Subcutaneous adipose tissue (tissue), 4 donors: Measurements from ENCODE around the gene GATD1. TPM values are rescaled to one million over a fixed set of nuclear protein-coding genes. Genes with fewer than 3 reads are reported as not detected.

Experiments
- CTCF ChIP-seq: fragments of 450-650 bp; IDR thresholded peaks from one replicate; pipeline ENCODE4 v1.5.1; 2016; ENCODE audit warnings: low read depth, mild to moderate bottlenecking, control low read depth, antibody characterized with exemption, moderate library complexity
- total RNA-seq, 4 donors: library from RNA; depleted of rRNA; stranded (reverse); fragments of >200 nt; gene quantifications; one replicate each; pipeline ENCODE4 v1.1.0, GENCODE V29; 2016

The GATD1 gene
- total RNA-seq, 4 donors from 2014 or later = 7.1 to 22.8 (median 14.9) TPM

DNA sequence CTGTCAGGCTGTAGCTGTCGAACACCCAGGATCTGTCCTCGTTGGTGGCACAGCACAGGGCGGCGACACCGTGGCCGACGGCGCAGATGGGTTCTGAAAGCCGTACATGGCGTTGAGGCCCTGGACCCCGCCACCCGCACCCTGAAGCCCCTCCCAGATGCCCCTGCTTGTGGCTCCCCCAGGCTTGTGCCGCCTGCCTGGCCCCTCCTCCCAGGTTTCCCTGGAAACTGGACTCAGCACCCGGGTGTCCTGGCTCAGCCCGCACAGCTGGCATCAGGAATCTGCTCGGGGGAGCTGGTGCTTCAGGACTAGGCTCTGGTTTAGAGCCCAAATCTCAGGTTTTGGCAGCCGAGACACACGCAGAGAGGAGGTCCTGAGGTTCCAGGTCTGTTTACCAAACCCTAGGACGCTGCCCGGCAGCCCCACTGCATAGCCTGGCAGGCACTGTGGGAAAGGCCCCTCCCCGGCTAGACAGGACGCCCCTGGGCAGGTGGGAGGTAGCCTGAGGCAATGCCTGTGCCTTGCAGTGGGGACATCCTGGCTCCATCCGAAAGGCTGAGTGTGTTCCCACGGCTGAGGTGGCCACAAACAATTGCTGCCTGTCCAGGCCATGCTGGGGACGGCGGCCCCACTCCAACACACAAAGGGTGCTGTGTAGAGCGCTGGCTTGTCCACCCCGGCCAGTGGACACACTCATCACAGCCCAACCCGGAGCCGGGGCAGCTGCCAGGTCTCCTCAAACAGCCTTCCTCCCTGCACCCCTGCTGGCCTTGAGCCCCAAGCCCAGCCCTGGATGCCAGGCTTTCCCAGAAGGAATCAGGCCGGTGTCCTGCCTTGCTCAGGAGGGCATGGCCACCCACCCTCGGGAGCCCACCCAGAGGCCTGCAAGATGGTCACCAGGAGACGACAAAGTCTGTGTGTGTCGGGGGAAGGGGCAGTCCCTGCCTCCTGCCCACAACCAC, 4.6 kb downstream of the GATD1 start:
- TF ChIP-seq CTCF = no peak

- TF ChIP-seq CTCF = no peak
Measured at GRCh38 chr11:771617-772204, 5.6 kb downstream of the GATD1 start.

- TF ChIP-seq CTCF = no peak
Measured at GRCh38 chr11:770642-771616, 6.4 kb downstream of the GATD1 start.

DNA sequence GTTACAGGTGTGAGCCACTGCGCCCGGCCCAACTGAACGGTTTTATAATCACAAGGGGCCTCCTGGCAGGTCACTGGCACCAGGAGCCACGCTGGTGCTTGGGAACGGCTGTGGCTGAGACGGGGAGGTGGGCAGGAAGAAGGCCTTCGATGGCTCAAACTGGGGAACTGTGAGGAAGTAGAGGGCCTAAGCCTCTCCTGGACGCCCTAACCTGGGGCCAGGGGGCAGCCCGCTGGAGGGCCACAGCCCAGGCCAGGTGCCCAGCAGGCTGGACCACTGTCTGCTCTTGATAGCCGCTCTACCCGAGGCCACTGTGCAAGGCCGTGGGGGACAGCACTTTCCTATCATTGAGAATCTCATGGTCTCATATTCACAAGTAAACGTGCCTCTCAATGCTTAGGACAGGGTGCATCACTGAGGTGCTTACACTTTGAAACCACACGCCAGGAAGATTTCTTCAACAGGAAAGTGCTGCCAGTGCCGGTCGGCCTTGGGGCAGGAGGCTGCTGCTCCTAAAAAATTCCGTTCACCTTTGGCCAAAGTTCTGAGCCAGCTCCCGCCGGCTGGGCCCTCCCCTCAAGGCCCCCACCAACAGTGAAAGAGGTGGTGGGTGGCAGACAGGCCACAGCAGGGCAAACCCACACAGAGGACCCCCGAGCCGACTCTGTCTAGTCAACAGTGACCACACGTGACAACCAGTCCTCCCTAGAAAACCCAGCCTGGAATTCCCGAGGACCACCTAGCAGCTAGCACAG, 7.2 kb downstream of the GATD1 start:
- no peak for TF ChIP-seq CTCF

DNA sequence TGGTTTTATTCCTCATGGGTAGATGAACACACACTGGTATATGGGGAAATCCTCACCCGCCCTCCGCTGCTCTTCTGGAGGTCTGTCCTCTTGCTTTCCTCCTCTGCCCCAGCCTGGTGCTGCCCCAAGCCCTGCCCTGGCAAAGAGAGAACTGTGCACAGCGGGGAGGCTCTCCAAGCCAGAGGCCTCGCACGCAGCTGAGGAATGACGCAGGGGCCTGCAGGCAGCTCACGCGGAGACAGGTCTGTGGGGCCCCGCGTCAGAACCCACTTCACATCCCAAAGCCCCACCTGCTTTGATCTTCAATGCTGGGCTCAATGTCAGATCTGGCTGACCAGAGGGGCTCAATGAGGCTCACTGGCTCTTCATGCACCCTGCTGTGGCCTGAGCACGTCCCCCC, 10.0 kb downstream of the GATD1 start:
- no peak for TF ChIP-seq CTCF

DNA sequence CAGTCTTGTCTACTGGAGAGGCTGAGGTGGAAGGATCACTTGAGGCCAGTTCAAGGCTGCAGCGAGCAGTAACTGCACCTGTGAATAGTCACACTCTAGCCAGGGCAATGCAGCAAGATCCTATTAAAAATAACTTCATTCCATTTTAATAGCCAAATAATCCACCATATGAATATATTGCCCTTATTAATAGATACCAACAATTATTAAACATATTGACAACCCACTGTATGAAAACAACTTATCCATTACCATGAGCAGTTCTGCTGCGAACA, 10.4 kb downstream of the GATD1 start:
- no peak for TF ChIP-seq CTCF
